ENCODE data around the gene HSPA9. TPM values are rescaled to one million over a fixed set of nuclear protein-coding genes. Genes with fewer than 3 reads are reported as not detected.

Gene HSPA9
- total and polyA plus RNA-seq, 9 of the 15 experiments (the other 6 are each of a cell fraction or from before 2014, with no cell fraction given) = 195 to 583 (median 514) TPM

DNA sequence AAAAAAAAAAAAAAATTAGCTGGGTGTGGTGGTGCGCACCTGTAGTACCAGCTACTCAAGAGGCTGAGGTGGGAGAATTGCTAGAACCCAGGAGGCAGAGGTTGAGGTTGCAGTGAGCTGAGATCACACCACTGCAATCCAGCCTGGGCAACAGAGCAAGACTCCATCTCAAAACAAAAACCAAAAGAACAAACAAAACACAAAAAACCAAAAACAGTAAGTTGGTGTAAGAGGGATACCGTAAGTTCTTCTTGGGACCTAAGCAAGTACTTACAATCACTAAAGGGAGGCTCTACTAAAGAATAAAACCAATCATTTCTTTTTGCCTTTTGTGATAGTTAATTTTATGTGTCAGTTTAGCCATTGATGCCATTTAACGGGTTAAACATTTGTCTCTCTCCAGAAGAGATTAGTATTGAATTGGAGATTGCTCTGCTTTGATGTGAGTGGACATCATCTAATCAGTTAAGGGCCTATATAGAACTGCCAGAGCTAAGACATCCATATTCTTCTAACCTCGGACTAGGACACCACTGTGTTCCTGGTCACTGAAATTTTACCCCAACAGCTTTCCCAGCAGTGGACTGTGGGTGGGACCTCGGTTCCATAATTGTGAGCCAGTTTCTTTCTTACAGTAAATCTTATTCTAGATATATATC lies 21.6 kb downstream of the HSPA9 start (continued):
- TF ChIP-seq, protein P1, sequence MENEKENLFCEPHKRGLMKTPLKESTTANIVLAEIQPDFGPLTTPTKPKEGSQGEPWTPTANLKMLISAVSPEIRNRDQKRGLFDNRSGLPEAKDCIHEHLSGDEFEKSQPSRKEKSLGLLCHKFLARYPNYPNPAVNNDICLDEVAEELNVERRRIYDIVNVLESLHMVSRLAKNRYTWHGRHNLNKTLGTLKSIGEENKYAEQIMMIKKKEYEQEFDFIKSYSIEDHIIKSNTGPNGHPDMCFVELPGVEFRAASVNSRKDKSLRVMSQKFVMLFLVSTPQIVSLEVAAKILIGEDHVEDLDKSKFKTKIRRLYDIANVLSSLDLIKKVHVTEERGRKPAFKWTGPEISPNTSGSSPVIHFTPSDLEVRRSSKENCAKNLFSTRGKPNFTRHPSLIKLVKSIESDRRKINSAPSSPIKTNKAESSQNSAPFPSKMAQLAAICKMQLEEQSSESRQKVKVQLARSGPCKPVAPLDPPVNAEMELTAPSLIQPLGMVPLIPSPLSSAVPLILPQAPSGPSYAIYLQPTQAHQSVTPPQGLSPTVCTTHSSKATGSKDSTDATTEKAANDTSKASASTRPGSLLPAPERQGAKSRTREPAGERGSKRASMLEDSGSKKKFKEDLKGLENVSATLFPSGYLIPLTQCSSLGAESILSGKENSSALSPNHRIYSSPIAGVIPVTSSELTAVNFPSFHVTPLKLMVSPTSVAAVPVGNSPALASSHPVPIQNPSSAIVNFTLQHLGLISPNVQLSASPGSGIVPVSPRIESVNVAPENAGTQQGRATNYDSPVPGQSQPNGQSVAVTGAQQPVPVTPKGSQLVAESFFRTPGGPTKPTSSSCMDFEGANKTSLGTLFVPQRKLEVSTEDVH (IDR thresholded peaks at IDR 0.05; ENCODE audit: low read depth, partially characterized antibody) = peak; percentile 71
- no peak for TF ChIP-seq TARDBP (IDR thresholded peaks at IDR 0.05)
- no peak for TF ChIP-seq BDP1 (IDR thresholded peaks at IDR 0.05; ENCODE audit: insufficient read depth, insufficient read length)
- TF ChIP-seq, protein P2, sequence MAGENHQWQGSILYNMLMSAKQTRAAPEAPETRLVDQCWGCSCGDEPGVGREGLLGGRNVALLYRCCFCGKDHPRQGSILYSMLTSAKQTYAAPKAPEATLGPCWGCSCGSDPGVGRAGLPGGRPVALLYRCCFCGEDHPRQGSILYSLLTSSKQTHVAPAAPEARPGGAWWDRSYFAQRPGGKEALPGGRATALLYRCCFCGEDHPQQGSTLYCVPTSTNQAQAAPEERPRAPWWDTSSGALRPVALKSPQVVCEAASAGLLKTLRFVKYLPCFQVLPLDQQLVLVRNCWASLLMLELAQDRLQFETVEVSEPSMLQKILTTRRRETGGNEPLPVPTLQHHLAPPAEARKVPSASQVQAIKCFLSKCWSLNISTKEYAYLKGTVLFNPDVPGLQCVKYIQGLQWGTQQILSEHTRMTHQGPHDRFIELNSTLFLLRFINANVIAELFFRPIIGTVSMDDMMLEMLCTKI (IDR thresholded peaks at IDR 0.05; ENCODE audit: partially characterized antibody) = no peak
- TF ChIP-seq MIER1 (IDR thresholded peaks at IDR 0.05; ENCODE audit: low read depth) = no peak
- TF ChIP-seq, protein P3, sequence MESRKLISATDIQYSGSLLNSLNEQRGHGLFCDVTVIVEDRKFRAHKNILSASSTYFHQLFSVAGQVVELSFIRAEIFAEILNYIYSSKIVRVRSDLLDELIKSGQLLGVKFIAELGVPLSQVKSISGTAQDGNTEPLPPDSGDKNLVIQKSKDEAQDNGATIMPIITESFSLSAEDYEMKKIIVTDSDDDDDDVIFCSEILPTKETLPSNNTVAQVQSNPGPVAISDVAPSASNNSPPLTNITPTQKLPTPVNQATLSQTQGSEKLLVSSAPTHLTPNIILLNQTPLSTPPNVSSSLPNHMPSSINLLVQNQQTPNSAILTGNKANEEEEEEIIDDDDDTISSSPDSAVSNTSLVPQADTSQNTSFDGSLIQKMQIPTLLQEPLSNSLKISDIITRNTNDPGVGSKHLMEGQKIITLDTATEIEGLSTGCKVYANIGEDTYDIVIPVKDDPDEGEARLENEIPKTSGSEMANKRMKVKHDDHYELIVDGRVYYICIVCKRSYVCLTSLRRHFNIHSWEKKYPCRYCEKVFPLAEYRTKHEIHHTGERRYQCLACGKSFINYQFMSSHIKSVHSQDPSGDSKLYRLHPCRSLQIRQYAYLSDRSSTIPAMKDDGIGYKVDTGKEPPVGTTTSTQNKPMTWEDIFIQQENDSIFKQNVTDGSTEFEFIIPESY (CRISPR knock-in tag; IDR thresholded peaks at IDR 0.05) = 0 out of 2 replicates have a peak, but pooled peaks have one; percentile 21
- peak; percentile 74 for TF ChIP-seq SUPT5H (IDR thresholded peaks at IDR 0.05)
- TF ChIP-seq JUNB (CRISPR knock-in tag; conservative IDR thresholded peaks at IDR 0.05) = no peak
- no peak for TF ChIP-seq ZC3H4 (CRISPR knock-in tag; IDR thresholded peaks at IDR 0.05; ENCODE audit: borderline replicate concordance)
- TF ChIP-seq PHTF2 (CRISPR knock-in tag; IDR thresholded peaks at IDR 0.05) = peak; percentile 80
- no peak for TF ChIP-seq CBFB (CRISPR knock-in tag; IDR thresholded peaks at IDR 0.05)
- TF ChIP-seq RHOXF2B (CRISPR knock-in tag; conservative IDR thresholded peaks at IDR 0.05) = 0 out of 2 replicates have a peak, but pooled peaks have one; percentile 73
- TF ChIP-seq, protein P4, sequence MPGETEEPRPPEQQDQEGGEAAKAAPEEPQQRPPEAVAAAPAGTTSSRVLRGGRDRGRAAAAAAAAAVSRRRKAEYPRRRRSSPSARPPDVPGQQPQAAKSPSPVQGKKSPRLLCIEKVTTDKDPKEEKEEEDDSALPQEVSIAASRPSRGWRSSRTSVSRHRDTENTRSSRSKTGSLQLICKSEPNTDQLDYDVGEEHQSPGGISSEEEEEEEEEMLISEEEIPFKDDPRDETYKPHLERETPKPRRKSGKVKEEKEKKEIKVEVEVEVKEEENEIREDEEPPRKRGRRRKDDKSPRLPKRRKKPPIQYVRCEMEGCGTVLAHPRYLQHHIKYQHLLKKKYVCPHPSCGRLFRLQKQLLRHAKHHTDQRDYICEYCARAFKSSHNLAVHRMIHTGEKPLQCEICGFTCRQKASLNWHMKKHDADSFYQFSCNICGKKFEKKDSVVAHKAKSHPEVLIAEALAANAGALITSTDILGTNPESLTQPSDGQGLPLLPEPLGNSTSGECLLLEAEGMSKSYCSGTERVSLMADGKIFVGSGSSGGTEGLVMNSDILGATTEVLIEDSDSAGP (CRISPR knock-in tag; IDR thresholded peaks at IDR 0.05) = no peak
- TF ChIP-seq FOSL1 (tag; conservative IDR thresholded peaks at IDR 0.05) = no peak
- 0 out of 2 replicates have a peak, but pooled peaks have one; percentile 10 for TF ChIP-seq TEAD4 (IDR thresholded peaks at IDR 0.05; ENCODE audit: low read length)
- no peak for TF ChIP-seq TEAD4 (CRISPR knock-in tag; IDR thresholded peaks at IDR 0.05; ENCODE audit: borderline replicate concordance)
- no peak for TF ChIP-seq ZZZ3 (IDR thresholded peaks at IDR 0.05)
- TF ChIP-seq GABPB2 (CRISPR knock-in tag; conservative IDR thresholded peaks at IDR 0.05) = 0 out of 2 replicates have a peak, but pooled peaks have one; percentile 54
- TF ChIP-seq, protein P5, sequence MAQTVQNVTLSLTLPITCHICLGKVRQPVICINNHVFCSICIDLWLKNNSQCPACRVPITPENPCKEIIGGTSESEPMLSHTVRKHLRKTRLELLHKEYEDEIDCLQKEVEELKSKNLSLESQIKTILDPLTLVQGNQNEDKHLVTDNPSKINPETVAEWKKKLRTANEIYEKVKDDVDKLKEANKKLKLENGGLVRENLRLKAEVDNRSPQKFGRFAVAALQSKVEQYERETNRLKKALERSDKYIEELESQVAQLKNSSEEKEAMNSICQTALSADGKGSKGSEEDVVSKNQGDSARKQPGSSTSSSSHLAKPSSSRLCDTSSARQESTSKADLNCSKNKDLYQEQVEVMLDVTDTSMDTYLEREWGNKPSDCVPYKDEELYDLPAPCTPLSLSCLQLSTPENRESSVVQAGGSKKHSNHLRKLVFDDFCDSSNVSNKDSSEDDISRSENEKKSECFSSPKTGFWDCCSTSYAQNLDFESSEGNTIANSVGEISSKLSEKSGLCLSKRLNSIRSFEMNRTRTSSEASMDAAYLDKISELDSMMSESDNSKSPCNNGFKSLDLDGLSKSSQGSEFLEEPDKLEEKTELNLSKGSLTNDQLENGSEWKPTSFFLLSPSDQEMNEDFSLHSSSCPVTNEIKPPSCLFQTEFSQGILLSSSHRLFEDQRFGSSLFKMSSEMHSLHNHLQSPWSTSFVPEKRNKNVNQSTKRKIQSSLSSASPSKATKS (CRISPR knock-in tag; IDR thresholded peaks at IDR 0.05) = peak; percentile 6; the same call in 1 of the 2 replicates

Measured in K562 (cell line).